WTC11 (cell line): ENCODE data around the gene ACOT13. TPM values are rescaled to one million over a fixed set of nuclear protein-coding genes. Genes with fewer than 3 reads are reported as not detected.
"Not testable (repeated sequence)": the region's sequence is repeated elsewhere in the genome, so short reads cannot be mapped to it uniquely, and the experiment has no call there.

ENCODE experiments used
- ATAC-seq: fragments of 200-7000 bp; cut with Tn5 transposase; 2 replicates; pipeline ENCODE4 v1.10.0; 2021; ENCODE audit warnings: mild to moderate bottlenecking, moderate library complexity
- CTCF ChIA-PET: fragments of 300-600 bp; sonication (Branson Sonifier 250); formaldehyde crosslinking; loops from one replicate; lab custom pipeline; 2021; ENCODE audit warnings: antibody characterized with exemption; lab: Charles Lee
- POLR2A ChIA-PET: fragments of 350-600 bp; sonication (Branson Sonifier 250); formaldehyde crosslinking; loops from one replicate; lab custom pipeline; 2021; ENCODE audit warnings: antibody characterized with exemption; lab: Charles Lee
- DNase-seq: peaks from one replicate; pipeline ENCODE4 v3.0.0; 2021; ENCODE audit warnings: low spot score
- H3K27ac Mint-ChIP-seq: 2 replicates; pipeline ENCODE4 v1.8.0; 2021; ENCODE audit warnings: mixed read lengths
- H3K27me3 Mint-ChIP-seq: 2 replicates; pipeline ENCODE4 v1.8.0; 2021; ENCODE audit warnings: low read depth, mild to moderate bottlenecking, moderate library complexity, mixed read lengths
- H3K36me3 Mint-ChIP-seq: 2 replicates; pipeline ENCODE4 v1.8.0; 2021; ENCODE audit warnings: mixed read lengths
- H3K4me1 Mint-ChIP-seq: 2 replicates; pipeline ENCODE4 v1.8.0; 2022; ENCODE audit warnings: mixed read lengths
- H3K4me3 Mint-ChIP-seq: 2 replicates; pipeline ENCODE4 v1.8.0; 2021; ENCODE audit warnings: mild to moderate bottlenecking, moderate library complexity, mixed read lengths
- H3K9me3 Mint-ChIP-seq: 2 replicates; pipeline ENCODE4 v1.8.0; 2021; ENCODE audit warnings: mixed read lengths
- HMGA2 ChIP-seq: fragments of 250-450 bp; sonication (Bioruptor Pico); IDR thresholded peaks from 2 replicates; pipeline ENCODE4 v1.4.0; 2021; ENCODE audit warnings: mild to moderate bottlenecking, moderate library complexity
- IRF2 ChIP-seq: sonication (generic); formaldehyde crosslinking; IDR thresholded peaks from 2 replicates; pipeline ENCODE4 v1.8.0; 2022; ENCODE audit warnings: low read depth, missing genetic modification reagents, borderline replicate concordance
- JUN ChIP-seq: sonication (generic); formaldehyde crosslinking; IDR thresholded peaks from 2 replicates; pipeline ENCODE4 v1.8.0; 2023; ENCODE audit warnings: mild to moderate bottlenecking, missing genetic modification reagents
- MAX ChIP-seq: sonication (generic); formaldehyde crosslinking; IDR thresholded peaks from 2 replicates; pipeline ENCODE4 v1.8.0; 2022; ENCODE audit warnings: mild to moderate bottlenecking, missing genetic modification reagents
- MLX ChIP-seq: sonication (generic); formaldehyde crosslinking; IDR thresholded peaks from 2 replicates; pipeline ENCODE4 v1.8.1; 2023; ENCODE audit warnings: mild to moderate bottlenecking, missing genetic modification reagents, moderate library complexity
- PRRX2 ChIP-seq: fragments of 250-450 bp; sonication (Bioruptor Pico); IDR thresholded peaks from 2 replicates; pipeline ENCODE4 v1.8.0; 2021; ENCODE audit warnings: mild to moderate bottlenecking
- RELA ChIP-seq: sonication (generic); formaldehyde crosslinking; IDR thresholded peaks from 2 replicates; pipeline ENCODE4 v1.8.1; 2022; ENCODE audit warnings: missing genetic modification reagents, mild to moderate bottlenecking, borderline replicate concordance
- RORB ChIP-seq: fragments of 250-450 bp; sonication (Bioruptor Pico); IDR thresholded peaks from 2 replicates; pipeline ENCODE4 v1.9.0; 2021; ENCODE audit warnings: mild to moderate bottlenecking
- STAT6 ChIP-seq: sonication (generic); formaldehyde crosslinking; conservative IDR thresholded peaks from 2 replicates; pipeline ENCODE4 v1.8.1; 2023; ENCODE audit warnings: mild to moderate bottlenecking, low read depth, missing genetic modification reagents, moderate library complexity
- TEAD1 ChIP-seq: sonication (generic); formaldehyde crosslinking; IDR thresholded peaks from 2 replicates; pipeline ENCODE4 v1.8.0; 2022; ENCODE audit warnings: mild to moderate bottlenecking, missing genetic modification reagents
- TEAD4 ChIP-seq: sonication (generic); formaldehyde crosslinking; IDR thresholded peaks from 2 replicates; pipeline ENCODE4 v1.8.0; 2022; ENCODE audit warnings: mild to moderate bottlenecking, missing genetic modification reagents
- ZNF121 ChIP-seq: sonication (generic); formaldehyde crosslinking; IDR thresholded peaks from 2 replicates; pipeline ENCODE4 v1.8.0; 2023; ENCODE audit warnings: missing genetic modification reagents
- ZNF671 ChIP-seq: fragments of 250-450 bp; sonication (Bioruptor Pico); IDR thresholded peaks from 2 replicates; pipeline ENCODE4 v1.8.0; 2021; ENCODE audit warnings: mild to moderate bottlenecking
- total RNA-seq: library from RNA; stranded (reverse); gene quantifications from 3 replicates; pipeline ENCODE4 v1.2.3, GENCODE V29; 2021
- TF ChIP-seq, protein P1 (sequence below): fragments of 250-450 bp; sonication (Bioruptor Pico); IDR thresholded peaks from 2 replicates; pipeline ENCODE4 v1.9.0; 2021; ENCODE audit warnings: mild to moderate bottlenecking
- TF ChIP-seq, protein P2 (sequence below): sonication (generic); formaldehyde crosslinking; IDR thresholded peaks from 2 replicates; pipeline ENCODE4 v1.8.1; 2022; ENCODE audit warnings: low read depth, missing genetic modification reagents, borderline replicate concordance
- TF ChIP-seq, protein P3 (sequence below): sonication (generic); formaldehyde crosslinking; IDR thresholded peaks from 2 replicates; pipeline ENCODE4 v1.8.1; 2022; ENCODE audit warnings: mild to moderate bottlenecking, moderate library complexity, missing genetic modification reagents

Gene ACOT13
- total RNA-seq, 1 experiment from 2014 or later, result 54.0 TPM

- TF ChIP-seq, protein P1, sequence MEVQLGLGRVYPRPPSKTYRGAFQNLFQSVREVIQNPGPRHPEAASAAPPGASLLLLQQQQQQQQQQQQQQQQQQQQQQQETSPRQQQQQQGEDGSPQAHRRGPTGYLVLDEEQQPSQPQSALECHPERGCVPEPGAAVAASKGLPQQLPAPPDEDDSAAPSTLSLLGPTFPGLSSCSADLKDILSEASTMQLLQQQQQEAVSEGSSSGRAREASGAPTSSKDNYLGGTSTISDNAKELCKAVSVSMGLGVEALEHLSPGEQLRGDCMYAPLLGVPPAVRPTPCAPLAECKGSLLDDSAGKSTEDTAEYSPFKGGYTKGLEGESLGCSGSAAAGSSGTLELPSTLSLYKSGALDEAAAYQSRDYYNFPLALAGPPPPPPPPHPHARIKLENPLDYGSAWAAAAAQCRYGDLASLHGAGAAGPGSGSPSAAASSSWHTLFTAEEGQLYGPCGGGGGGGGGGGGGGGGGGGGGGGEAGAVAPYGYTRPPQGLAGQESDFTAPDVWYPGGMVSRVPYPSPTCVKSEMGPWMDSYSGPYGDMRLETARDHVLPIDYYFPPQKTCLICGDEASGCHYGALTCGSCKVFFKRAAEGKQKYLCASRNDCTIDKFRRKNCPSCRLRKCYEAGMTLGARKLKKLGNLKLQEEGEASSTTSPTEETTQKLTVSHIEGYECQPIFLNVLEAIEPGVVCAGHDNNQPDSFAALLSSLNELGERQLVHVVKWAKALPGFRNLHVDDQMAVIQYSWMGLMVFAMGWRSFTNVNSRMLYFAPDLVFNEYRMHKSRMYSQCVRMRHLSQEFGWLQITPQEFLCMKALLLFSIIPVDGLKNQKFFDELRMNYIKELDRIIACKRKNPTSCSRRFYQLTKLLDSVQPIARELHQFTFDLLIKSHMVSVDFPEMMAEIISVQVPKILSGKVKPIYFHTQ (CRISPR knock-in tag), result no peak
- TF ChIP-seq, protein P2, sequence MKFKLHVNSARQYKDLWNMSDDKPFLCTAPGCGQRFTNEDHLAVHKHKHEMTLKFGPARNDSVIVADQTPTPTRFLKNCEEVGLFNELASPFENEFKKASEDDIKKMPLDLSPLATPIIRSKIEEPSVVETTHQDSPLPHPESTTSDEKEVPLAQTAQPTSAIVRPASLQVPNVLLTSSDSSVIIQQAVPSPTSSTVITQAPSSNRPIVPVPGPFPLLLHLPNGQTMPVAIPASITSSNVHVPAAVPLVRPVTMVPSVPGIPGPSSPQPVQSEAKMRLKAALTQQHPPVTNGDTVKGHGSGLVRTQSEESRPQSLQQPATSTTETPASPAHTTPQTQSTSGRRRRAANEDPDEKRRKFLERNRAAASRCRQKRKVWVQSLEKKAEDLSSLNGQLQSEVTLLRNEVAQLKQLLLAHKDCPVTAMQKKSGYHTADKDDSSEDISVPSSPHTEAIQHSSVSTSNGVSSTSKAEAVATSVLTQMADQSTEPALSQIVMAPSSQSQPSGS, result no peak
- TF ChIP-seq JUN, result no peak
- no peak for TF ChIP-seq RELA
- no peak for TF ChIP-seq RORB (CRISPR knock-in tag)
Measured at GRCh38 chr6:24668997-24669361, 2.1 kb downstream of the ACOT13 start (continued).

- DNase-seq, H3K27me3 Mint-ChIP-seq, H3K4me3 Mint-ChIP-seq, ATAC-seq, POLR2A ChIA-PET, H3K27ac Mint-ChIP-seq, H3K4me1 Mint-ChIP-seq: not testable (repeated sequence)
- Mint-ChIP-seq H3K36me3 (peaks cover 77% of the 10 kb centered on the region), H3K9me3 (peaks cover 56% of the 10 kb centered on the region)
- CTCF ChIA-PET, result interaction anchor here (1.2 kb wide), 1 partner anchor 13 kb away, joined by 3 read pairs; no protein-coding TSS in a partner anchor
Measured at GRCh38 chr6:24670492-24670891, 3.6 kb downstream of the ACOT13 start.

GRCh38 chr6:24671077-24671476 is 4.2 kb downstream of the ACOT13 start:
- DNase-seq, H3K4me1 Mint-ChIP-seq, CTCF ChIA-PET, POLR2A ChIA-PET, H3K27ac Mint-ChIP-seq, H3K27me3 Mint-ChIP-seq, H3K4me3 Mint-ChIP-seq, ATAC-seq: not testable (repeated sequence)
- Mint-ChIP-seq H3K9me3 (peaks cover 59% of the 10 kb centered on the region), H3K36me3 (peaks cover 82% of the 10 kb centered on the region)

- CTCF ChIA-PET, result no interaction called here
- H3K9me3 Mint-ChIP-seq, result peaks cover 69% of the 10 kb centered on the region
Measured at GRCh38 chr6:24672620-24673182, 5.8 kb downstream of the ACOT13 start.

DNA sequence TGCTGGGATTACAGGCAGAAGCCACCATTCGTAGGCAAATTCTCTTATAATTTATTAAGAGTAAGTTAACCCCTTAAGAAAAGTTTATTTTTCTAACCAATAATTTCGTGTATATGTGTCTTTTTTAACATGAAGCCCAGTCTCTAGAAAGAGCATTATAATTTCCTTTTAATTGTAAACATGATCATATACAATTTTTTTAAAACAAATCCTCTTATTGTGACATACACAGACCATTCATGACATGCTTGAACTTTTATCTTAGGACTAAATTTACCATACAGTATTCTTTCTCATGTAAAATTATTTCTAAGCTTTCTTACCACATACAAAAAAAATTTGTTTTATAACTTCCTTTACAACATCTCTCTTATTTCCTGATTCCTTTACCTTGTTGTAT is 6.7 kb downstream of the ACOT13 start:
- H3K9me3 Mint-ChIP-seq, result peaks cover 65% of the 10 kb centered on the region
- TF ChIP-seq TEAD4 (no peak), ZNF121 (CRISPR knock-in tag) (no peak), ZNF671 (CRISPR knock-in tag) (no peak), MAX (CRISPR knock-in tag) (no peak), PRRX2 (CRISPR knock-in tag) (no peak), STAT6 (CRISPR knock-in tag) (no peak), MLX (no peak), IRF2 (CRISPR knock-in tag) (no peak), TEAD1 (CRISPR knock-in tag) (no peak)
- TF ChIP-seq, protein P3, sequence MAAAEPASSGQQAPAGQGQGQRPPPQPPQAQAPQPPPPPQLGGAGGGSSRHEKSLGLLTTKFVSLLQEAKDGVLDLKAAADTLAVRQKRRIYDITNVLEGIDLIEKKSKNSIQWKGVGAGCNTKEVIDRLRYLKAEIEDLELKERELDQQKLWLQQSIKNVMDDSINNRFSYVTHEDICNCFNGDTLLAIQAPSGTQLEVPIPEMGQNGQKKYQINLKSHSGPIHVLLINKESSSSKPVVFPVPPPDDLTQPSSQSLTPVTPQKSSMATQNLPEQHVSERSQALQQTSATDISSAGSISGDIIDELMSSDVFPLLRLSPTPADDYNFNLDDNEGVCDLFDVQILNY, result no peak
- TF ChIP-seq, all 79 proteins: peak for 0
- POLR2A ChIA-PET, result no interaction called here
- ATAC-seq (no peak), DNase-seq (no peak)
- Mint-ChIP-seq H3K27ac (no peak overlapping the region), H3K36me3 (peaks cover 87% of the 10 kb centered on the region), H3K4me1 (no peaks in the 10 kb centered on the region), H3K27me3 (peaks cover 8% of the 10 kb centered on the region), H3K4me3 (no peak overlapping the region)
- CTCF ChIA-PET, result no interaction called here

More at GRCh38 chr6:24672620-24673182, 5.8 kb downstream of the ACOT13 start:
- Mint-ChIP-seq H3K36me3 (peaks cover 89% of the 10 kb centered on the region), H3K4me3 (no peak overlapping the region), H3K27ac (no peak overlapping the region)
- DNase-seq, result no peak
- TF ChIP-seq HMGA2 (CRISPR knock-in tag), result no peak
- TF ChIP-seq, all 79 proteins: peak for 0
- POLR2A ChIA-PET, result no interaction called here
- Mint-ChIP-seq H3K27me3 (peaks cover 8% of the 10 kb centered on the region), H3K4me1 (no peaks in the 10 kb centered on the region; the same call in 1 of the 2 replicates)
- ATAC-seq, result no peak

GRCh38 chr6:24678792-24679352 is 12.0 kb downstream of the ACOT13 start:
- H3K27ac Mint-ChIP-seq, ATAC-seq, CTCF ChIA-PET, POLR2A ChIA-PET, H3K27me3 Mint-ChIP-seq, H3K4me3 Mint-ChIP-seq, DNase-seq: not testable (repeated sequence)
- Mint-ChIP-seq H3K4me1 (peaks cover 42% of the 10 kb centered on the region), H3K9me3 (peaks cover 23% of the 10 kb centered on the region), H3K36me3 (peaks cover 49% of the 10 kb centered on the region)
